Activated naive CD4-positive, alpha-beta T cell treated with anti-CD3 and anti-CD28 coated beads, Interleukin-2, amount 50 U/mL, for 24 hours (primary cell): ENCODE results near the gene LRRC14B.

Experiments used
- H3K27ac Mint-ChIP-seq: one replicate; pipeline ENCODE4 v1.8.0; 2021; ENCODE audit warnings: mild to moderate bottlenecking, mixed read lengths
- H3K27me3 Mint-ChIP-seq: one replicate; pipeline ENCODE4 v1.8.0; 2021; ENCODE audit warnings: mixed read lengths
- H3K36me3 Mint-ChIP-seq: one replicate; pipeline ENCODE4 v1.8.0; 2021; ENCODE audit warnings: mixed read lengths
- H3K4me1 Mint-ChIP-seq: one replicate; pipeline ENCODE4 v1.8.0; 2021; ENCODE audit warnings: mixed read lengths
- H3K4me3 Mint-ChIP-seq: one replicate; pipeline ENCODE4 v1.8.0; 2021; ENCODE audit warnings: mild to moderate bottlenecking, mixed read lengths
- H3K9me3 Mint-ChIP-seq: one replicate; pipeline ENCODE4 v1.8.0; 2021; ENCODE audit warnings: mixed read lengths

LRRC14B gene

DNA sequence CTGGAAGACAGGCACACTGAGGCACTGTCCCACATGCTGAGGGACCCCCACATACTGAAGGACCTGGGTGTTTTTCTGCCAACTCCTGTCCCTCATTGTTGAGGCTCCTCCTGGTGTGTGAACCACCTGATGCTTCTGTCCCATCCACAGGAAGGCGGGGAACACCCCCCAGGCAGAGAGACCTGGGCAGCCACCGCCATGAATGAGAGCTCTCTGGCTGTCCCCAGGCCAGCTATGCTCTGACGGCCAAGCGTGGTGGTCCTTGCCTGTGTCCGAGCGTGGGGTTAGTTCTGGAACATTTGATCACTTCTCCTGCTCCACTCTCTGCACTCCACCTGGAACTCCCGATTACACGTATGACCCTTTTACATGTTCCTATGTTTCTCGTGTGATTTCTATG is 11.9 kb upstream of the LRRC14B start:
- Mint-ChIP-seq H3K36me3 (no peaks in the 10 kb centered on the region), H3K4me1 (no peaks in the 10 kb centered on the region), H3K9me3 (no peaks in the 10 kb centered on the region), H3K4me3 (no peak overlapping the region), H3K27me3 (peaks cover 3% of the 10 kb centered on the region), H3K27ac (no peak overlapping the region)

GRCh38 chr5:180286-180918 is 10.9 kb upstream of the LRRC14B start:
- Mint-ChIP-seq H3K4me1 (no peaks in the 10 kb centered on the region), H3K27ac (no peak overlapping the region), H3K36me3 (no peaks in the 10 kb centered on the region)

GRCh38 chr5:181160-181559 is 10.1 kb upstream of the LRRC14B start:
- no peaks in the 10 kb centered on the region for H3K9me3 Mint-ChIP-seq
- H3K4me1 Mint-ChIP-seq = no peaks in the 10 kb centered on the region
- H3K36me3 Mint-ChIP-seq = no peaks in the 10 kb centered on the region
- no peak overlapping the region for H3K4me3 Mint-ChIP-seq
- H3K27ac Mint-ChIP-seq = no peak overlapping the region
- H3K27me3 Mint-ChIP-seq = peaks cover 3% of the 10 kb centered on the region

More at GRCh38 chr5:180286-180918, 10.9 kb upstream of the LRRC14B start:
- H3K27me3 Mint-ChIP-seq = peaks cover 3% of the 10 kb centered on the region
- no peaks in the 10 kb centered on the region for H3K9me3 Mint-ChIP-seq
- H3K4me3 Mint-ChIP-seq = no peak overlapping the region

GRCh38 chr5:181566-181965 is 9.7 kb upstream of the LRRC14B start:
- no peak overlapping the region for H3K4me3 Mint-ChIP-seq
- peaks cover 3% of the 10 kb centered on the region for H3K27me3 Mint-ChIP-seq
- H3K9me3 Mint-ChIP-seq = no peaks in the 10 kb centered on the region
- H3K27ac Mint-ChIP-seq = no peak overlapping the region
- no peaks in the 10 kb centered on the region for H3K4me1 Mint-ChIP-seq
- H3K36me3 Mint-ChIP-seq = no peaks in the 10 kb centered on the region

GRCh38 chr5:182126-182525 is 9.2 kb upstream of the LRRC14B start:
- no peaks in the 10 kb centered on the region for H3K4me1 Mint-ChIP-seq
- H3K36me3 Mint-ChIP-seq = no peaks in the 10 kb centered on the region
- H3K4me3 Mint-ChIP-seq = no peak overlapping the region
- peaks cover 3% of the 10 kb centered on the region for H3K27me3 Mint-ChIP-seq
- no peak overlapping the region for H3K27ac Mint-ChIP-seq
- H3K9me3 Mint-ChIP-seq = no peaks in the 10 kb centered on the region

- Mint-ChIP-seq H3K27ac (no peak overlapping the region), H3K4me3 (no peak overlapping the region), H3K9me3 (no peaks in the 10 kb centered on the region), H3K27me3 (peaks cover 3% of the 10 kb centered on the region), H3K4me1 (peaks cover 6% of the 10 kb centered on the region), H3K36me3 (no peaks in the 10 kb centered on the region)
Observed at GRCh38 chr5:184471-184870, 6.8 kb upstream of the LRRC14B start.

DNA sequence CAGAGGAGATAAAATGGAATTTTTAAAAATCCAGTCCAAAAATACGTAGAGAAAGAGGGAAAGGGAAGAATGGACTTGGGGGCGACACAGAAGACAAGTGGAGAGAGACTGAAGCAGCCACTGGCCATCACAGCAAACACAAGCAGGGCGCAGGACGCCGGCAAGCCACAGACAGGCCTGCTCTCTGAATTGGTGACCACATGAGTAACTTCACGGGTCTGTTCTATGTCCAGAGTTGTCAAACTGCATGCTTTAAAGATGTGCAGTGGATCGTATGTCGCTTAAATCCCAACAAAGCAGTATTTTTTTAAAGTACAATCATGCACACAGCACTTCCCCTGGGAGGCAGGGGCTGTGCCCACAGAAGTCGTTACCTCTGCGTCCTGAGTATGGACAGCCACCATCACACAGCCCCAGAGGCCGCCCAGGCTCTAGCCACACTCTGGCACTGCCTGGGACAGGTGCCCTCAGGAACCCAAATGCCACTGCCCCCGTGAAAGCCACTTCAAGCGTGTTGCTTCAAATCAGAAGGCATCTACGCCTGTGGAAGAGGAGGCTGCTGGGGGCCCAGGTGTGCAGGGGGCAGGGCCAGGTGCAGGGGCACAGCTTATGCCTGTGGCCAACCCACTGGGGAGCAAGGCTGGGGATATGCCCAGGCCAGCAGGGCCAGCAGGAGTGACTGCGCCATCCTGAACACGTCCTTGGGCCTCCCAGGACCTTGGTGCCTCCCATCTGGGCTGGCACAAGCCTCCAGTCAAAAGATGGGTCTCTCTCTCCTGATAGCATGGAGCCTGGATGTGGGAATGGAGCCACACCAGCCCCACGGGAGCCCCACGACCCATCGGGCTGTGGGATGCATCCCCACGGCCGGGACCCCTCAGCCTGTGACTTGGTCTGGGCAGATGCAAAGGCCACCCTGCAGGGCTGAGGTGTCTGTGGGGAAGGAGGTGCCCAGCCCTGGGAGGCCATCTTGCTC is 5.9 kb upstream of the LRRC14B start:
- peaks cover 11% of the 10 kb centered on the region for H3K4me1 Mint-ChIP-seq
- no peak overlapping the region for H3K27ac Mint-ChIP-seq
- peaks cover 1% of the 10 kb centered on the region for H3K27me3 Mint-ChIP-seq
- no peaks in the 10 kb centered on the region for H3K9me3 Mint-ChIP-seq
- no peak overlapping the region for H3K4me3 Mint-ChIP-seq
- no peaks in the 10 kb centered on the region for H3K36me3 Mint-ChIP-seq

- no peaks in the 10 kb centered on the region for H3K36me3 Mint-ChIP-seq
- H3K4me3 Mint-ChIP-seq = no peak overlapping the region
- H3K27me3 Mint-ChIP-seq = peaks cover 1% of the 10 kb centered on the region
- peaks cover 12% of the 10 kb centered on the region for H3K4me1 Mint-ChIP-seq
- no peak overlapping the region for H3K27ac Mint-ChIP-seq
- H3K9me3 Mint-ChIP-seq = no peaks in the 10 kb centered on the region
Observed at GRCh38 chr5:186091-187041, 4.9 kb upstream of the LRRC14B start.

DNA sequence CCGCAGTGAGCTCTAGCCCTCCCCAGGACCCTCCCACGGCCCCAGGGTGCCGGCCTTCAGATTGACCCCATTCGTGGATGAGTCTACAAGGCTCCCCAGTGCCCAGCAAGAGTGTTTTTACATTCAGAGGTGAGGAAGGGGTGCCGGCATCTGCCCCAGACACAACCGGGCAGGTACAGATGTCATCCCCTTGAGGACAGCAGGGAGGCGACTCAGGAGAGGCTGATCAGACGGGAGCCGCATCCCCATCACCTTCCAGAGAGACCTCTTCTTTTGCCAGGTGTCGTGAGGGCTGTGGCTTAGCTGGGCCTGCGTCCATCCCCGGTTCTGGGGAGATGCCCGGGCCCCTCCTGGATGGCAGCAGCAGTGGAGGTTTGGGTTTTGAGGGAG is 4.3 kb upstream of the LRRC14B start:
- no peaks in the 10 kb centered on the region for H3K36me3 Mint-ChIP-seq
- H3K4me3 Mint-ChIP-seq = no peak overlapping the region
- no peaks in the 10 kb centered on the region for H3K9me3 Mint-ChIP-seq
- no peak overlapping the region for H3K27ac Mint-ChIP-seq
- H3K4me1 Mint-ChIP-seq = peaks cover 12% of the 10 kb centered on the region
- H3K27me3 Mint-ChIP-seq = peaks cover 1% of the 10 kb centered on the region

DNA sequence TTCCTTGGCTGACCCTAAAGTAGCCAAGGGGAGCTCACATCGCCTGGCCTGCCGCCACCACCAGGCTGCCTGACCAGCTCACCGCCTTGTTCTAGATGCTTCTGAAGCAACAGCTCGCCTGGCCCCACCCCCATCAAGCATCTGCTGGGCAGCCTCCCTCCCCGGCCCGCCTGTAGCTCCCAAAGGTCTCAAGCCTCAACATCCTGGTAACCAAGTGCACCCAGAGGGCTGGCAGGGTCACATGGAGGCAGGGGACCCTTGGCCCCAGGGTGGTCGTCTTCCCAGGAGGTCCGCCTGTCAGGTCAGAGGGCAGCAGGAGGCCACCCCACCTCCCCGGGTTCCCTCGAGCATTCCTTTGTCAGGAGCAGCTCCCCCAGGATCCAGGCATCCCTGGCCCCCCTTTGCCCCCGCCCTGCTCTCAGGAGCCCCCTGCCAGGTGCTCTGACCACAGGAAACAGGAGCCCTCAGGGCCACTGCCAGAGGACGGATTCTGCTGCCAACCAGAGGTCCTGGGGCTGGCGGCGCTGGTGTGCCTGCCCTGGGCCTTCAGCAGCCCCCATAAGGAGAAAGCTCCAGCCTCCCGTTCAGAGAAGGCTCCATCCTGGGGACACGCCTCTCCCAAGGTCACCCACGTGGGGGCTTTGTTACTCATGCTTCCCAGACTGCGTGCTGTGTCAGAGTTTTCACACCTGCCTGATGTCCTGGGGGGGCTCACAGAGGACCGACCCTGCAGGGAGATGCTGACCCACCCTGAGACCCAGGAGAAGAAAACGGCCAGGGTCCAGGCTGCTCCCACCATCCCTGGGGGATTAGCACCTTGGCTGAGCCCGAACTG is 3.5 kb upstream of the LRRC14B start:
- peaks cover 1% of the 10 kb centered on the region for H3K27me3 Mint-ChIP-seq
- peaks cover 12% of the 10 kb centered on the region for H3K4me1 Mint-ChIP-seq
- no peaks in the 10 kb centered on the region for H3K36me3 Mint-ChIP-seq
- no peak overlapping the region for H3K27ac Mint-ChIP-seq
- H3K4me3 Mint-ChIP-seq = no peak overlapping the region
- no peaks in the 10 kb centered on the region for H3K9me3 Mint-ChIP-seq

GRCh38 chr5:188488-189481 is 2.5 kb upstream of the LRRC14B start:
- Mint-ChIP-seq H3K9me3 (no peaks in the 10 kb centered on the region), H3K36me3 (no peaks in the 10 kb centered on the region), H3K4me1 (peaks cover 12% of the 10 kb centered on the region), H3K27ac (no peak overlapping the region), H3K27me3 (peaks cover 1% of the 10 kb centered on the region), H3K4me3 (peak overlapping the region; percentile 51)

GRCh38 chr5:189486-189885 is 1.8 kb upstream of the LRRC14B start:
- H3K36me3 Mint-ChIP-seq = no peaks in the 10 kb centered on the region
- H3K27me3 Mint-ChIP-seq = peaks cover 1% of the 10 kb centered on the region
- H3K4me3 Mint-ChIP-seq = no peak overlapping the region
- H3K27ac Mint-ChIP-seq = no peak overlapping the region
- peaks cover 12% of the 10 kb centered on the region for H3K4me1 Mint-ChIP-seq
- no peaks in the 10 kb centered on the region for H3K9me3 Mint-ChIP-seq

DNA sequence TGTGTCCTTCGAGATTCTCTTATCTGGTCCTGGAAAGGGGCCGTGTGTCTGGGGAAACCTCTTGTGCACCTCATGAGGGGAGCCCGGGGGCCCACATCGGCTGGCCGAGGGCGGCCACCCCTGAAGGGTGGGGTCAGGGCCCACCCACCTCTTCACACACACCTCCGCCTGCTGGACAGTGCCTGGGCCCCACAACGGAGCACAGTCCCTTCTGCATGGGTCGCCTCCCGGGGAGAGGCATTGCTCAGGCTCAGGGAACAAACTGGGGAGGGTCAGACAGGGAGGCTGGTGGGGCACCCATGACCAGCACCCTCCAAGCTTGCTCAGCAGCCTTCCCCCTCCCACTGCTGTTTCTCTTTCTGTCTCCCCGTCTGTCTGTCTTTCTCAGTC is 1.3 kb upstream of the LRRC14B start:
- H3K9me3 Mint-ChIP-seq = no peaks in the 10 kb centered on the region
- peaks cover 12% of the 10 kb centered on the region for H3K4me1 Mint-ChIP-seq
- H3K27me3 Mint-ChIP-seq = peaks cover 1% of the 10 kb centered on the region
- peak overlapping the region; percentile 71 for H3K27ac Mint-ChIP-seq
- H3K36me3 Mint-ChIP-seq = no peaks in the 10 kb centered on the region
- H3K4me3 Mint-ChIP-seq = no peak overlapping the region
